Activated CD8-positive, alpha-beta memory T cell treated with anti-CD3 and anti-CD28 coated beads for 24 hours (primary cell): ENCODE data around the gene MRFAP1L1.
A peak's percentile ranks its signal among the peaks of the same experiment; 100 is the strongest.
"Not testable (repeated sequence)": the region's sequence is repeated elsewhere in the genome, so short reads cannot be mapped to it uniquely, and the experiment has no call there.

Experiments used
- DNase-seq: peaks from one replicate; pipeline ENCODE4 v3.0.0-alpha.2; 2020

The MRFAP1L1 gene

DNA sequence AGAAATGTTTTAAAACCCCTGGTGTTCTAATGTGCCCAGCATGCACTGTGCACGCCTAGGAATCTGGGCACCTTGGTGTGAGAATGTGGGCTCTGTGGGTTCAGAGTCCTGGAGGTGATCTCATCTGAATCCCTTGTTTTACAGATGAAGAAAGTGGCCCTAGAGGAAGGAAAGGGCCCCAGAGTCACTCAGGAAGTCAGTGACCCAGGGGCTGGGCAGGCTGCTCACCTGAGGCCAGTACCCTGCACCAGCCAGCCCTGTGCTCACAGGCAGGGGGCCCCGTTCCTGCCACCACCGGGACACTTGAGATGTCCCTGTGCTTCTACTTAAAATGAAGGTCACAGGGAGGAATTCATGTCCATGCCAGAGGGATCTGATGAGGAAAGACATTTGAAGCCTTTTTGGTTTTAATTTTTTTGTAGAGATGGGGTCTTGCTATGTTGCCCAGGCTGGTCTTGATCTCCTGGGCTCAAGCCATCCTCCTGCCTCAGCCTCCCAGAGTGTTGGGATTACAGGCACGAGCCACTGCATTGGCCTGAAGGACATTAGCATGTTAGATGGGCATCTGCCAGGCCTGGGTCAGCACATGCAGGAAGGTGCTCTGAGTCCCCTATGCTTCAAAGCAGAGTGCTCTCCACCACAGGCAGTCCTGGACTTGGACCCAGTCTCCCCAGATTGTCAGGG lies 23.4 kb downstream of the MRFAP1L1 start:
- no peak for DNase-seq

DNA sequence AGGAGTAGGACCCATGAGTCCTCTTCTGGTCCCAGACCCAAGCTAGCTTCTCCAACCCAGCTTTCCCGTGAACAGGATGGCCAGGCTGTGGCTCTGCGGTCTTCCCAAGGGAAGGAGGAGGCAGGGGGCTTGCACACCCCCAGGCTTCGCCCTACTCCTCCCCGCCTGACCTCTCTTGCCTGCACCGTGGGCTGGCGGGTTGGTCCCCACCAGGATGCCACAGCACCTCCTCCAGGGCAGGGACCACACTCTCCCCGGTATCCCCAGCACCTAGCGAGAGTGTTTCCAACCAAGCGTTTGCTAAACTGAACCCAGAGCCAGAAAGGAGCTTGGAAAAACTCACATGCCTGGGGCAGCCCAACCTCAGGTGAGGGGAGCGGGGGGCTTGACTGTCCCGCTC lies 25.0 kb downstream of the MRFAP1L1 start:
- no peak for DNase-seq

DNA sequence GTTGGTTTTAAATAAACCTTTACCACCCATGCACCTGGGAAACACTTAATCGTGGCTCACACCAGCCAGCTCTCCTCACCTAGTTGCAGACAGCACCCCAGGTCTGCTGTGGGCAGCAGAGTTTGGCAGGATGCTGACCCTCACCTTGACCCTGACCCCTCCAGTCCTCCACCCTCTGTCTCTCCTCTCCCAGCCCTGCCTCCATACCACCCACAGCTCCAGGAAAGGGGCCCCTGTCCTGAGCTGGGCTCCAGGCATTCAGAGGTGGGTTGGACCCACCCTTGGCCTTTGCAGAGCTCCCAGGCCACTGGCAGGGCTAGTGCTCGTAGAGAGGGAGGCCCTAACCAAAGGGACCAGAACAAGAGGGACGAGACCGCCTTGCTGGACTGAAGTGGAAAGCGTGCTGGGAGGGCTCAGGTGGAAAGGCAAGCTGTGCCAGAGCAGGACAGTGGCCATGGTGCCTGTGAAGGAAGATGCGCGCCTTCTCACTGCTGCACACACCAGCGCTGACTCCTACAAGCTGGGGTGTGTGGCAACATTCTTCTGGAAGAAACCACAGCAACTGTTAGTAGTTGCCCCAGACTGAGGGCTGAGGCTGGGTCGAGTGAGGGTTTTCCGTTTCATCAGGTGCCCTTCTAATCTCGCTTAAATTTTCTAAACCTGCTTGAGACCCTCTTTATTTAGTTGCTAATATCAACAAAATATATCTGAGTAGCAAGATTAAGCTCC lies 26.6 kb downstream of the MRFAP1L1 start:
- DNase-seq, result no peak

DNA sequence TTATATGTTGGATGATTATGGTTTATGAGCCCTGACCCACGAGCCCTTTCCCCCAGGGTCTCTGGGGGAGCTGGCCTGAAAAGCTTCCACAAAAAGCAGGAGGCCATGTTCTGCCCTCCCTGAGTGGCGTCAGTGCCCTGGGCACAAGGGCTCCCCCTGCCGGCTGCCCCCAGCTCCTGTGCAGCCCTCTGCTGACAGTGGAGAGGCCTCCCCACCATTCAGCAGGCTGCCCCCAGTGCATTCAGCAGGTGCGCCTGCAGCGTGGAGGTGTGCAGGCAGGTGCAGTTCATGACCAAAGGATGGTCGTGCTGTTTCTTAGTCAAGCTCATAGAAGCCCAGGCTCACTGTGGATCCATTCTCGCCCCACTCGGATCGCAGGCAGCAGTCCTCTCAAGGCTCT lies 28.5 kb downstream of the MRFAP1L1 start:
- DNase-seq, result no peak

DNA sequence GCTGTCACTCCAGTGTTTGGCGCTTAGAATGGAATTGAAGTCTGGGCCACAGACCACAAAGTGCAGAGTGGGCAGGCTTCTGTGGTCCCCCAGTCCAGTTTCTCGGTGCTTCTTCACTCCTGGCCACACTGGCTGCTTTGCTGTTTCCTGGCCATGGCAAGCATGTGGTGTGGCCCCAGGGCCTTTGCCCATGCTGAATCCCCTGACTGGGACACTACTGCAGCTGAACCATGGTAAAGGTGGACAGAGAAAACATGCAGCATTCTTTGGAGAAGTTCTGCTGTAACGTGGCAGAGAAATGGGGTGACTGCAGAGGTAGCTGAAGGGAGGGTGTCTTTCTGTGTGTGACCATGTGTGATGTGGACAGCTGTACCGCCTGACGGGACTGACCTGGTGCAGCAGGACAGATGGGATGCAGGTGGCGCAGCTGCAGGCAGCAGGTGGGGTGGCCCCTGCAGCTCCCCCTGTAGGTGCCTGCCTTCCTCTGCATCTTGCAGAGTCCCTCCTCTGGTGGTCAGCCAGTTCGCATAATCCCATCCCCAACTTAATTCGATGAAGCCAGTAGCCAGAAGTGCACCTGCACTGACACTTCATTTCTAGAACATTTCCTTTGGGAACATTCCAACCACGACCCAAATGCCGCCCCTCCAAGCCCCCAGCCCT lies 29.2 kb downstream of the MRFAP1L1 start:
- no peak for DNase-seq

DNA sequence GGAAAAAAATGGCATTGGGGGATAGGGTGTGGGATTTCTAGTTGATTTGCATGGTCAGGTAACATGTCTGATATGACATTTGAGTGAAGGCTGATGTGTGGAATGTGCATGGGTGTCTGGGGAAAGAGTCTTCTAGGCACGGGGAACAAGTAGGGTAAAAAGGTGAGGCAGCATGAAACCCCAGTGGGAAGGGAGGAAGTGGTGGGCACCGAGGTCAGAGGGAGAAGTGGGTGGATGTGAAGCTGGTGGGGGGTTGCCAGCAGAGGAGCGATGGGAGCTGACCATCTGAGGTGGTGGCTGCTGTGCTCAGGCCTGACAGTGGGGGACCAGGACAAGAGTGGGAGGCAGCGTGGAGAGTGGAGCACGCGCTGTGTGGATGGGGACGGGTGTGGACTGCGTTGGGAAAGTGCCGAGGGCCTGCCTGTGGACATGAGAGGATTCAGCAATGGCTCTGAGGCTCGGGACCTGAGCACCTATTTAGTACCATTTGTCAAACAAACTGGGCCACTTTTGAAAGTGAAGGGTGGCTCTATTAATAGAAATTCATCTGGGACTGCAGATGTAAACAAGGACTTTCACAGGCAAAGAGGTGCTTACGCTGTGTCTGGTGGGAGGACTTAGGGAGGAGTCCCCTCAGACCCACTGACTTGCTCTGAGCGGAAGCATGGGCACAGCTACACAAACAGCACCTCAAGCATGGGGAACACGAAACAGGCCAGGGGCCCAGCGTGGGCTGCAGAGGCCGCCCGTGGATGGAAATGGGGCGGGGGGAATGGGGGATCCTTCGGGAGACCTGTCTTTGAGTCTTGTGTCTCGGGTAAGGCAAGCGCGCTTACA lies 32.7 kb downstream of the MRFAP1L1 start:
- no peak for DNase-seq

DNA sequence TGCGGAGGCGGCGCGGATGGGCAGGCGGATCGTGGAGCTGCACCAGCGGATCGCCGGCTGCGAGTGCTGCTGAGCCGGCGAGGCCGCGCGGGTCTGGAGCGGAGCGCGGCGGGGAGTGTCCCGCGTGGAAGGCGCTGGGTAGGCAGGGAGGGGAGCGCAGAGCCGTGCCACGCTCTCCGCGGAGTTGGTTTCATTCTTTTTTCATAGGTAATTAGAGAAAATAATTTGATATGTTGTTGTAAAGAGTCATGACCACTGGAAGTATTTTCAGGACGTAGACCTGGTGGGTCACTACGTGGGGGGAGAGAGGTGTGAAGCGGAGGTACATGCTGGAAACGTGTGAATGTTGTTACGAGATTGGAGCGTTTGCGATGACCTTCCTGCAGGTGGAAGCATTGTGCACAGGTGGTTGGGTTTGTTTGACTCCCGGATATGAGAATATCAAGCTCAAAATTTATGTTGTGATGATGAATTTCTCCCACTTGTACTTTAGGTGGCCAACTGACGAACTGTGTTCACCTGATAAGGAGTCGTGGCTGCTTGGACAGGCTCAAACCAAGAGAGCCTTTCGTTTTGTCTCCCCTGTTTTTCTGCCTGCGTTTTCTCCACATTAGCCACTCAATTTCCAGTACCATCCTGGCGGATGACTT lies 35.0 kb downstream of the MRFAP1L1 start:
- peak; percentile 76 for DNase-seq

DNA sequence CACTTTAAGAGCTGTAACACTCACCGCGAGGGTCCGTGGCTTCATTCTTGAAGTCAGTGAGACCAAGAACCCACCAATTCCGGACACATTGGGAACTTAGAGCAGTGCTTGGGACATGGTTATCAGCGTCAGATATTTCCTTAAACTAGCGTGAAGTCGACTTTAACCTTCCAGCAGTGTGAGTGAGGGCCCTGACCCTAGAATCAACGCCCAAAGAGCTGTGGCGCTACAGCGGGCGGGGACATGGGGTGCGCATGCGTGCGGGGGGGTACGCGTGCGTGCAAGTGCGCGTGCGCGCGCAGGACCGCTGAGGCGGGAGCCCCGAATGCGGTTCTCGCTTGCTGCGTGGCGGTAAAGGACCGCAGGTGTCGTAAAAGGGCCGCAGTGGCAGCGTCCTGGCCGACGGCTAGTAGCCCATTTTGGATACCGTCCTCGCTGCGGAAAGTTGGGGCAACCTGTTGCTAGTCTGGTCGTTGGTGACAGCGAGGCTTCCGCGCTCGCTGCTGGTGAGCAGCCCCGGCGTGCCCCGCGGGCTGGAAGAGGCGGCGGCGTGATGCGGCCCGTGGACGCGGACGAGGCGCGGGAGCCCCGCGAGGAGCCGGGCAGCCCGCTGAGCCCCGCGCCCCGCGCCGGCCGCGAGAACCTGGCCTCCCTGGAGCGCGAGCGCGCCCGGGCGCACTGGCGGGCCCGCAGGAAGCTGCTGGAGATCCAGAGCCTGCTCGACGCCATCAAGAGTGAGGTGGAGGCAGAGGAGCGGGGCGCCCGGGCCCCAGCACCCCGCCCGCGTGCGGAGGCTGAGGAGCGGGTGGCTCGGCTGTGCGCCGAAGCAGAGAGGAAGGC lies 35.8 kb downstream of the MRFAP1L1 start:
- peak; percentile 92 for DNase-seq

DNA sequence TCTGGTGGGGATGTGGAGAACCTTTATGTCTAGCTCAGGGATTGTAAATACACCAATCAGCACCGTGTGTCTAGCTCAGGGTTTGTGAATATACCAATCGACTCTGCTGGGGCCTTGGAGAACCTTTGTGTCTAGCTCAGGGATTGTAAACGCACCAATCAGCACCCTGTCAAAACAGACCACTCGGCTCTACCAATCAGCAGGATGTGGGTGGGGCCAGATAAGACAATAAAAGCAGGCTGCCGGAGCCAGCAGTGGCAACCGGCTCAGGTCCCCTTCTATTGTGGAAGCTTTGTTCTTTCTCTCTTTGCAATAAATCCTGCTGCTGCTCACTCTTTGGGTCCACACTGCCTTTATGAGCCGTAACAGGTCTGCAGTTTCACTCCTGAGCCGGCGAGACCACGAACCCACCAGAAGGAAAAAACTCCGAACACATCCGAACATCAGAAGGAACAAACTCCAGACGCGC lies 36.4 kb downstream of the MRFAP1L1 start:
- not testable (repeated sequence) for DNase-seq

DNA sequence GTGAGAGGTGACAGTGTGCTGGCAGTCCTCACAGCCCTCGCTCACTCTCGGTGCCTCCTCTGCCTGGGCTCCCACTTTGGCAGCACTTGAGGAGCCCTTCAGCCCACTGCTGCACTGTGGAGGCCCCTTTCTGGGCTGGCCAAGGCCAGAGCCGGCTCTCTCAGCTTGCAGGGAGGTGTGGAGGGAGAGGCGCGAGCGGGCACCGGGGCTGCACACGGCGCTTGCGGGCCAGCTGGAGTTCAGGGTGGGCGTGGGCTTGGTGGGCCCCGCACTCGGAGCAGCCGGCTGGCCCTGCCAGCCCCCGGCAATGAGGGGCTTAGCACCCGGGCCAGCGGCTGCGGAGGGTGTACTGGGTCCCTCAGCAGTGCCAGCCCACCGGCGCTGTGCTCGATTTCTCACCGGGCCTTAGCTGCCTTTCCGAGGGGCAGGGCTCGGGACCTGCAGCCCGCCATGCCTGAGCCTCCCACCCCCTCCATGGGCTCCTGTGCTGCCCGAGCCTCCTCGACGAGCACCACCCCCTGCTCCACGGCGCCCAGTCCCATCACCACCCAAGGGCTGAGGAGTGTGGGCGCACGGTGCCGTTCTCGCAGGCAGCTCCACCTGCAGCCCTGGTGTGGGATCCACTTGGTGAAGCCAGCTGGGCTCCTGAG lies 37.0 kb downstream of the MRFAP1L1 start:
- not testable (repeated sequence) for DNase-seq

DNA sequence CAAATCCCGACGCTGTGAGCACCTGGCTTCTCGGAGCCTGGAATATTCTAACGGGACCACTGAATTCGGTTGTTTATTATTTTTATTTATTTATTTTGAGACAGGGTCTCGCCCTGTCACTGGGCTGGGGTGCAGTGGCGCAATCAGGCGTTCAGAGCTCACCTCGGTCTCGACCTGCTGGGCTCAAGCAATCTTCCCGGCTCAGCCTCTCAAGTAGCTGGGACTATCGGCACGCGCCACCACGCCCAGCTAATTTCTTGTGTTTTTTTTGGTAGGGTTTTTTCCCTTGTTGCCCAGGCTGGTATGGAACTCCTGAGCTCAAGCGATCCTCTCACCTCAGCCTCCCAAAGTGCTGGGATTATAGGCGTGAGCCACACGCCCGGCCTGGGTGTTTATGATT lies 37.5 kb downstream of the MRFAP1L1 start:
- DNase-seq, result no peak

DNA sequence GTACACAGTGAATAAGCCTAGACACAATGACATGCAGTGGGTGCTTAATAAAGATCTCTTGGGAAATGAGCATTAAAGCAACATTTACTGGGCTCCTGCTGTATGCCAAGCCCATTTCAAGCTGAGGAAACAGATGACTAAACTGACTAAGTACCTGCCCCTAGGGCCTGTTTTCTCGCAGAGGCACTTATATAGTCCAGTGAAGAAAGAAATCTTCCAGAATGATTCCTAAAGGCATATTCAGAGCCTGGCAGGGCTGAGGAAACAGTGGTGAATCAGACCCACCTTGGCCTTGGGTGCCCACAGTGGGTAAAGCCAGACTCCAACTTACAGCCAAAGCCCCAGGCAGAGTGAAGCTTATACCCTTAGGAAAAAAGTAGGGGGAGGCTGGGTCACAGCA lies 38.0 kb downstream of the MRFAP1L1 start:
- DNase-seq, result no peak

DNA sequence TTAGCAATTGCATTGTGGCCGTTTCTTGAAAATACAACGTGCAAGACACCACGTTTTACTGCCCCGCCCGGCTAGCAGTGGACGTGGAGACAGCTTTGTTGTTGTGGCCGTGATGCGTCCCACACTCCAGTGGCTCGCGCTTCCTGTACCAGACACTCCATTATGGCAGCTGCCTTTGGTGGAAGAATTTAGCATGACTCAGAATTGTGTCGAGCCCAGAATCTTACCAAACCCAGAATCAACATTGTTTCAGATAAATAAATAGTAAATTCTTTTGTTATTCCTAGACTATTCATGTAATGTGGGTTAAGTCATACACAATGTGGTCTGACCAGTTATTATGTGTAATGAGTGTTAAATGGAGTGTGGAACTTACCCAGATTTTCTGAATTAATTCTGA lies 41.3 kb downstream of the MRFAP1L1 start:
- no peak for DNase-seq

DNA sequence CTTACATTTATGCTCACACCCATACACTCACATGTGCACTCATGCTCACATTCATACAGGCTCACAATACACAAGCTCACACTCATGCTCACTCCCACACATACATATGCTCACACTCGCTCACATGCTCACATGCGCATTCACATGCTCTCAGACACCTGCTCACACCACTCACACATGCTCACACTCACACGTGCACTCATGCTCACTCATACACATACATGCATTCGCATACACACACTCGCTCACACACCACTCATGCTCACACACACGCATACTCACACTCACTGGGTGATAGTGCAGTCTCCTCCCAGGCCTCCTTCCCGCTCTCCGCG lies 44.4 kb downstream of the MRFAP1L1 start:
- DNase-seq, result no peak

DNA sequence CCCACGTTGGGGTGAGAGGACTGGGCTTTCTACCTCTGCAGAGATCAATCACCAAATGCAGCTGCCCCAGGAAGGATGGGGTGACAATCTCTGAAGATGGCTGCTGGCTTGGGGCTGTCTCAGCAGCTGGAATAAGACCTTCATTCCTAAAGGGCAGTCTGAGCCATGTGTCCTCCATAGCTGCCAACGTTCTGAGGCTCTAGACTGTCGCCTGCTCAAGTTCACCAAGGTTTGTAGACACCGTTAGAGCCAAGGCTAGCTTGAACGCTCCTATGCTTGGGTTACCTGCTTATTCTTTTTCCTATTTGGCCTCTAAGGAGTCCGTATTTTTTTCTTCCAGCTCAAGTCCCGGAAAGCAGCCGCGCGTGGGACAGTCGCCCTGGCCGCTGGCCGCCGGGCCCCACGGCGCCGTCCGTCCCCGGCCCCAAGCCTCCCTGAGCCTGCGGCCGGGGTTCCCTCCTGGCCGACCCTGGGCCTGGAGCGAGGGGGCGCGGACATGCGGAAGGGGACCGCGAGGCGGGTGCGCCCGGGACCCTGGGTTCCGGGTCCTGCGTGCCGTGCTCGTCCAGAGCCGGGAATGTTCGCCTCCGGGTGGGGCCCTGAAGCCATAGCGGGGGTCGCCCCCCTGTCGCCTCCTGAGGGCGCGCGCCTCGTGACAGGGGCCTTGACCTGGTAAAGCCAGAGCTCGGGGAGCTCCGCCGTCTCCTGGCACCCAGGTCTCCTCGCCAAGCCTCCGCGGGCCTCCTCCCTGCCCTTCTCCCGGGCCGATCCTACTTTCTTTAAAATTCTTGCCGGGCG lies 45.9 kb downstream of the MRFAP1L1 start:
- DNase-seq, result no peak

DNA sequence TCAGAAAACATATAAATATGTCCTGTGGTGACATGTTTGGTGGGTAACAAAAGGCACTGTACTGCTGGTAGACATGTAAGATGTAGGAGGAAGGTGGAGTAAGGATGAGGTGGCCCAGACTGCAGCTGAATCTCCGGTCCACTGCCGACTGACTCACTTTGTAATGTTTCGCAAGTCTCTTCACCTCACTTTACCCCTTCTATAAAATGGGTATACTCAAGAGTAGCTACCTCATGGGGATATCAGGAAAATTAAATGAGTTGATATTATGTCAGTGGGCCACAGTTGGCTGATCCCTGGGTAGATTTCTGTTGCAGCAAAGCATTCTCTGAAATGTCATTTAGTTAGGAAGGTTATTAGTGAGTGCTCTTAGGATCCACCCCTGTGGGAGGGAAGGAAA lies 47.1 kb downstream of the MRFAP1L1 start:
- no peak for DNase-seq

DNA sequence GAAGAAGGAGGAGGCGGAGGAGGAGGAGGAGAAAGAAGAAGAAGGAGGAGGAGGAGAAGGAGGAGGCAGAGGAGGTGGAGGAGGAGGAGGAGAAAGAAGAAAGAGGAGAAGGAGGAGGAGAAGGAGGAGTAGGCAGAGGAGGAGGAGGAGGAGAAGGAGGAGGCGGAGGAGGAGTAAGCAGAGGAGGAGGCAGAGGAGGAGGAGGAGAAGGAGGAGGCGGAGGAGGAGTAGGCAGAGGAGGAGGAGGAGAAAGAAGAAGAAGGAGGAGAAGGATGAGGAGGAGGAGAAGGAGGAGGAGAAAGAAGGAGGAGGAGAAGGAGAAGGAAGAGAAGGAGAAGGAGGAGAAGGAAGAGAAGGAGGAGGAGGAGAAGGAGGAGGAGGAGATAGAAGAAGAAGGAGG lies 49.2 kb downstream of the MRFAP1L1 start:
- no peak for DNase-seq

DNA sequence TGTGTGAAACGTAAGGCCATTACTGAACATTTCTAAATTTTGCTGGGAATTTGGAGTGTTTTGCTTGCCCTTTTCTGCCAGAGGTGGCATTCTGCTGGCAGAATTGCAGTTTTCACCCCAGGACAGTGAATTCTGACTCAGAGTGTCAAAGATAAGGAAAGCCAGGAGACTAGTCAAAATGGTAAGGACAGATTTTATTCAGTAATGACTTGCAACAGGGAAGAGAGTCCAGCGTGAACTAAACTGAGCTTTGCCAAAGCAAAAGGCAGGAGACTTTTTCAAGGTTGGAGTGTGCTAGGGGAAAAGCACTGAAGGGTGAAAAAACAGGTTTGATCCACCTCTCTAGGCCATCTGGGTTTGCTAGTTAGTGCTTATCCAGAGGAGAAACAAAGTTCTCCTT lies 49.8 kb downstream of the MRFAP1L1 start:
- no peak for DNase-seq

DNA sequence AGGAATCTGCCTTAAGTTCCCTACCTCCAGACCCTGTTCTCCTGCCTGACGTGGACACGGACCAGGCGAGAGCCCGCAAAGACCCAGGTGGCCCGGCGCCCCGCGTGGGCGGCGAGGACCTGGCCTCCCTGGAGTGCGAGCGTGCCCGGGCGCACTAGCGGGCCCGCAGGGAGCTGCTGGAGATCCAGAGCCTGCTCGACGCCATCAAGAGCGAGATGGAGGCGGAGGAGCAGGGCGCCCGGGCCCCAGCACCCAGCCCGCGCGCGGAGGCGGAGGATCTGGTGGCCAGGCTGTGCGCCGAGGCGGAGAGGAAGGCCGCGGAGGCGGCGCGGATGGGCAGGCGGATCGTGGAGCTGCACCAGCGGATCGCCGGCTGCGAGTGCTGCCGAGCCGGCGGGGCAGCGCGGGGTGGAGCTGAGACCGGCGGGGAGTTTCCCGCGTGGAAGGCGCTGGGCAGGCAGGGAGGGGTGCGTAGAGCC lies 51.0 kb downstream of the MRFAP1L1 start:
- peak; percentile 80 for DNase-seq

DNA sequence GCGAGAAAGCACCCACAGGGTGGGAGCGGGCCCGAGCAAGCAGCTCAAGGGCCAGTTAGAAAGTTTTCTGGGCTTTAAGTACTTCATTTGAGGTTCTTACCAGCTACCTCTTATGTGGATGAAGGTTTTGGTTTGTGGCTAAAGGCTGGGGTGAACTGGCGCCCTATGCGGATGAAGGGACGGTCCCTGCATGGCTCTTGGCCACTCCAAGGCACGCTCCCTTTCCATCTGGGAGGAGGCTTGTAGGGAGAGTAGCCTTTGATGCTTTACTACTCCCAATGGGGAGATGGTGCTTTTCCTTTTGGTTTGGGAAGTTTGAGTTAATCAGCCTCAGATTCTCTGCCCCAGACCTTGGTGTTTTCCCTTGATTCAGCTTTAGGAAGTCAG lies 51.5 kb downstream of the MRFAP1L1 start:
- no peak for DNase-seq
